Measurements from ENCODE around the gene DNAJC27. TPM values are rescaled to one million over a fixed set of nuclear protein-coding genes. Genes with fewer than 3 reads are reported as not detected.

DNAJC27 gene
- total and polyA plus RNA-seq, 2 donors (not counting 1 experiment from before 2014, with no cell fraction given) = 6.0 to 16.6 TPM

DNA sequence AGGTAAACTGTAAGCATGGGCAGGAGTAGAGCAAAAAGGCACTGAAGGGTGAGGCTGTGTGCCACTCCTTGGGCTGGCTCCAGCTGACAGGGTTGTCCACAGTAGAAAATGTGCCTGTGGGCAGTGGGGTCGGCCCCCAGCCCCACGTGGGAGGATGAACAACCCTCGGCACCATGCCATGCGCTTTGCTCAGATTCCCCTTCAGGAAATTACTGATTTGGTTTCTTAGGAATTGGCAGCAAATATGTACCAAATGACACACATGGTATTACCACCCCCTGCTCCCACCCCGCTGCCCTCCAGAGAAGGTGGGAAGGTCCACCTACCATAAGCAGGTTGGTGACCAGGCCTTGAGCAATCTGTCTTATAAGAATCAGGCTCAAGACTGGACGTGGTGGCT, 65.3 kb downstream of the DNAJC27 start:
- ChIA-PET CTCF (no interaction called here), POLR2A (no interaction called here)
- H3K4me3 Mint-ChIP-seq = no peak overlapping the region

DNA sequence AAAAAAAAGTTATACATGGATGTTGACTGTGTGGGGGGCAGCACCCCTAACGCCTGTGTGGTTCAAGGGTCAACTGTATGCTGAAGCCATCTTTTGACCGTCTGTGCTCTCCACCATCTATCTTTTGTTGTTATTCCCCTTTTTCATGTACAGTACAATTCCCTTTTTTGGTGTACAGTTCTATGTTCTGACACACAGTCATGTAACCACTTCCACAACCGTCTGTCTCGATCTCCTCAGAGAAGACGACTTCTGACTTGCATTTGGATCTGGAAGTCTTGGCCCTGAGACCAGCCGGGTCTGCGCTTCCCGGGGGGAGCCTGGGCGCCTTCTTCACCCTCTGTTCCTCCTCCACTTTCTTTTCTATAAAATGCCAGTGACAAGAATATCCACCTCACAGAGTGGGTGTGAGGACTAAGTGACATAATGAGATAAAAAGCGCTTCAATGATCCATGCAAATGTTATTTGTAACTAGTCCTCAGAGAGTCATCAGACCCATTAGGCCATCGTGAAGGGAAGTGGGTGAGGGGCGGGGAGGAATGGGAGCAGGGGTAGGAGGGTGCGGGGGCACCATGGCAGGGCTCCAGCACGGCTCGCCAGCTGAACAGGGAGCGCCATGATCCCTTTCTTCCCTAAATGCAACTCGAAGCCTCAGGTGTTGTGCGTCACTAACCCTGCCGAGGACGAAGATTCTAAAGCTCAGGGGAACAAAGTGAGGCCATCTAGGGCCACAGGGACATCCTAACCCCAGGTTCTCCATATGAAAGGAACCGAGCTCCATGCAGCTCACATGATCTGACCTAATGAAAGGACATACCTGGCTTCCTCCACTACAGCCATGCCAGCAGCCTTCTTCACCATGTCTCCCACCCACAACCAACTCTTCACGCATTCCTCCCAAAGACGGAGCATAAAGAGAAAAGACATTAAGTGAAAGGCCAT, 68.3 kb downstream of the DNAJC27 start:
- H3K27me3 ChIP-seq (replicated peaks in 1 of 4; ENCODE audit: control extremely low read depth in 1 of 4, control insufficient read depth in 3 of 4, insufficient read depth in 4 of 4, low read length in 3 of 4) = no peaks in the 10 kb centered on the region
- DNase-seq = no peak
- no peak overlapping the region for H3K4me3 Mint-ChIP-seq
- POLR2A ChIA-PET = no interaction called here
- peaks cover 0 to 2% (median 0%) of the 10 kb centered on the region in 3 donors for H3K9me3 ChIP-seq (ENCODE audit: control extremely low read depth in 1 of 3, control insufficient read depth in 2 of 3, insufficient read depth in 1 of 3, low read length in 2 of 3)
- H3K4me2 ChIP-seq (replicated peaks; ENCODE audit: low read depth, low read length, poor library complexity, severe bottlenecking) = no peak overlapping the region
- H3K9me3 Mint-ChIP-seq (ENCODE audit: insufficient read depth) = no peaks in the 10 kb centered on the region
- H3K27ac Mint-ChIP-seq = no peak overlapping the region
- H2AFZ ChIP-seq (ENCODE audit: insufficient read depth, low read depth, low read length, poor library complexity, severe bottlenecking) = no peak overlapping the region
- H3K4me3 ChIP-seq (ENCODE audit: control extremely low read depth in 1 of 5, extremely low read depth in 1 of 5, insufficient read depth in 1 of 5, low read depth in 2 of 5, low read length in 4 of 5) = no peak overlapping the region
- WGBS (ENCODE audit: insufficient coverage) = 95% methylated on average over 17 of the region's 23 CpGs
- ATAC-seq (ENCODE audit: low read depth) = no peak
- CTCF ChIA-PET = interaction anchor here (1.0 kb wide), 1 partner anchor 18 kb away, joined by 3 read pairs; no protein-coding TSS in a partner anchor
- no peak for TF ChIP-seq EZH2 (IDR thresholded peaks at IDR 0.05; ENCODE audit: borderline replicate concordance, insufficient read depth, low read depth, low read length, poor library complexity, severe bottlenecking)
- TF ChIP-seq, protein P1, sequence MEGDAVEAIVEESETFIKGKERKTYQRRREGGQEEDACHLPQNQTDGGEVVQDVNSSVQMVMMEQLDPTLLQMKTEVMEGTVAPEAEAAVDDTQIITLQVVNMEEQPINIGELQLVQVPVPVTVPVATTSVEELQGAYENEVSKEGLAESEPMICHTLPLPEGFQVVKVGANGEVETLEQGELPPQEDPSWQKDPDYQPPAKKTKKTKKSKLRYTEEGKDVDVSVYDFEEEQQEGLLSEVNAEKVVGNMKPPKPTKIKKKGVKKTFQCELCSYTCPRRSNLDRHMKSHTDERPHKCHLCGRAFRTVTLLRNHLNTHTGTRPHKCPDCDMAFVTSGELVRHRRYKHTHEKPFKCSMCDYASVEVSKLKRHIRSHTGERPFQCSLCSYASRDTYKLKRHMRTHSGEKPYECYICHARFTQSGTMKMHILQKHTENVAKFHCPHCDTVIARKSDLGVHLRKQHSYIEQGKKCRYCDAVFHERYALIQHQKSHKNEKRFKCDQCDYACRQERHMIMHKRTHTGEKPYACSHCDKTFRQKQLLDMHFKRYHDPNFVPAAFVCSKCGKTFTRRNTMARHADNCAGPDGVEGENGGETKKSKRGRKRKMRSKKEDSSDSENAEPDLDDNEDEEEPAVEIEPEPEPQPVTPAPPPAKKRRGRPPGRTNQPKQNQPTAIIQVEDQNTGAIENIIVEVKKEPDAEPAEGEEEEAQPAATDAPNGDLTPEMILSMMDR (IDR thresholded peaks at IDR 0.05) = no peak
- intact Hi-C loops (cut with micrococcal nuclease) = no loop called here
- H3K4me1 Mint-ChIP-seq = no peaks in the 10 kb centered on the region
- H3K79me2 ChIP-seq (ENCODE audit: control insufficient read depth, insufficient read depth, low read length) = no peaks in the 10 kb centered on the region
- no peak overlapping the region for H3K27ac ChIP-seq (ENCODE audit: low read length in 2 of 2)
- no peaks in the 10 kb centered on the region for H3K4me1 ChIP-seq (ENCODE audit: control insufficient read depth in 2 of 2, insufficient read depth in 2 of 2, low read length in 2 of 2)
- no peak overlapping the region for H3K9ac ChIP-seq (ENCODE audit: low read length)
- H4K20me1 ChIP-seq (ENCODE audit: control insufficient read depth, insufficient read depth, low read length, poor library complexity, severe bottlenecking) = no peaks in the 10 kb centered on the region
- H3K36me3 ChIP-seq (replicated peaks in 1 of 2; ENCODE audit: control extremely low read depth in 1 of 2, control insufficient read depth in 1 of 2, extremely low read depth in 1 of 2, insufficient read depth in 2 of 2, low read length in 1 of 2) = no peaks in the 10 kb centered on the region
- H3K27me3 Mint-ChIP-seq = no peaks in the 10 kb centered on the region

More for the DNA sequence above, 65.3 kb downstream of the DNAJC27 start:
- no peak overlapping the region for H3K9ac ChIP-seq (ENCODE audit: low read length)
- no peak for ATAC-seq (ENCODE audit: low read depth)
- no peak overlapping the region for H2AFZ ChIP-seq (ENCODE audit: insufficient read depth, low read depth, low read length, poor library complexity, severe bottlenecking)
- no peak overlapping the region for H3K27ac Mint-ChIP-seq
- WGBS (ENCODE audit: insufficient coverage) = 100% methylated on average over 3 of the region's 6 CpGs
- no peaks in the 10 kb centered on the region for H3K79me2 ChIP-seq (ENCODE audit: control insufficient read depth, insufficient read depth, low read length)
- H3K4me2 ChIP-seq (replicated peaks; ENCODE audit: low read depth, low read length, poor library complexity, severe bottlenecking) = no peak overlapping the region
- no peaks in the 10 kb centered on the region for H3K27me3 Mint-ChIP-seq
- no peaks in the 10 kb centered on the region for H4K20me1 ChIP-seq (ENCODE audit: control insufficient read depth, insufficient read depth, low read length, poor library complexity, severe bottlenecking)
- H3K4me1 Mint-ChIP-seq = no peaks in the 10 kb centered on the region
- no peak overlapping the region for H3K27ac ChIP-seq (ENCODE audit: low read length in 2 of 2)
- H3K4me1 ChIP-seq (ENCODE audit: control insufficient read depth in 2 of 2, insufficient read depth in 2 of 2, low read length in 2 of 2) = no peaks in the 10 kb centered on the region
- H3K36me3 ChIP-seq (replicated peaks in 1 of 2; ENCODE audit: control extremely low read depth in 1 of 2, control insufficient read depth in 1 of 2, extremely low read depth in 1 of 2, insufficient read depth in 2 of 2, low read length in 1 of 2) = no peaks in the 10 kb centered on the region
- H3K9me3 Mint-ChIP-seq (ENCODE audit: insufficient read depth) = no peaks in the 10 kb centered on the region
- intact Hi-C loops (cut with micrococcal nuclease) = no loop called here
- no peaks in the 10 kb centered on the region for H3K27me3 ChIP-seq (replicated peaks in 1 of 4; ENCODE audit: control extremely low read depth in 1 of 4, control insufficient read depth in 3 of 4, insufficient read depth in 4 of 4, low read length in 3 of 4)
- H3K4me3 ChIP-seq (ENCODE audit: control extremely low read depth in 1 of 5, extremely low read depth in 1 of 5, insufficient read depth in 1 of 5, low read depth in 2 of 5, low read length in 4 of 5) = no peak overlapping the region
- peaks cover 0 to 5% (median 0%) of the 10 kb centered on the region in 3 donors for H3K9me3 ChIP-seq (ENCODE audit: control extremely low read depth in 1 of 3, control insufficient read depth in 2 of 3, insufficient read depth in 1 of 3, low read length in 2 of 3)
- no peak for DNase-seq
- no peak for TF ChIP-seq EZH2 (IDR thresholded peaks at IDR 0.05; ENCODE audit: borderline replicate concordance, insufficient read depth, low read depth, low read length, poor library complexity, severe bottlenecking)
- TF ChIP-seq, protein P1 (IDR thresholded peaks at IDR 0.05) = no peak

Data from B cell (primary cell).